Measurements from ENCODE around the gene RNF144A.
A peak's percentile ranks its signal among the peaks of the same experiment; 100 is the strongest.

Gene RNF144A

GRCh38 chr2:6906165-6906741 is 11.0 kb upstream of the RNF144A start:
- no peak for DNase-seq

GRCh38 chr2:6908291-6908690 is 8.9 kb upstream of the RNF144A start:
- DNase-seq, result no peak

- no peak for DNase-seq
Measured at GRCh38 chr2:6909431-6910385, 7.5 kb upstream of the RNF144A start.

GRCh38 chr2:6911721-6912120 is 5.5 kb upstream of the RNF144A start:
- DNase-seq, result no peak

GRCh38 chr2:6913415-6914157 is 3.6 kb upstream of the RNF144A start:
- DNase-seq, result no peak

GRCh38 chr2:6914828-6915227 is 2.4 kb upstream of the RNF144A start:
- DNase-seq, result no peak

- peak in 6 of 58 donors; percentile 25 to 64 (median 42) for DNase-seq
Measured at GRCh38 chr2:6915399-6915798, 1.8 kb upstream of the RNF144A start.

- DNase-seq, result no peak
Measured at GRCh38 chr2:6916224-6916623, 988 bp upstream of the RNF144A start.

GRCh38 chr2:6916736-6917070 is 509 bp upstream of the RNF144A start:
- no peak for DNase-seq

- peak in 2 of 58 donors; percentile 35 to 62 for DNase-seq
Measured at GRCh38 chr2:6917761-6918421, 679 bp downstream of the RNF144A start.

- peak in 4 of 58 donors; percentile 3 to 38 (median 28) for DNase-seq
Measured at GRCh38 chr2:6919901-6920742, 2.9 kb downstream of the RNF144A start.

GRCh38 chr2:6920743-6921064 is 3.5 kb downstream of the RNF144A start:
- no peak for DNase-seq

GRCh38 chr2:6921321-6921922 is 4.2 kb downstream of the RNF144A start:
- peak in 1 of 58 donors; percentile 30 for DNase-seq

- DNase-seq, result no peak
Measured at GRCh38 chr2:6922201-6922656, 5.0 kb downstream of the RNF144A start.

GRCh38 chr2:6923319-6923718 is 6.1 kb downstream of the RNF144A start:
- DNase-seq, result peak in 5 of 58 donors; percentile 32 to 71 (median 39)

- DNase-seq, result no peak
Measured at GRCh38 chr2:6924101-6924923, 7.1 kb downstream of the RNF144A start.

- no peak for DNase-seq
Measured at GRCh38 chr2:6924924-6925409, 7.8 kb downstream of the RNF144A start.

GRCh38 chr2:6926071-6926732 is 9.0 kb downstream of the RNF144A start:
- DNase-seq, result no peak
